ENCODE data around the gene GRIK3.
"Not testable (repeated sequence)": the region's sequence is repeated elsewhere in the genome, so short reads cannot be mapped to it uniquely, and the experiment has no call there.

Gene GRIK3

GRCh38 chr1:36776948-36777831 lies 257.1 kb downstream of the GRIK3 start:
- DNase-seq, result no peak

DNA sequence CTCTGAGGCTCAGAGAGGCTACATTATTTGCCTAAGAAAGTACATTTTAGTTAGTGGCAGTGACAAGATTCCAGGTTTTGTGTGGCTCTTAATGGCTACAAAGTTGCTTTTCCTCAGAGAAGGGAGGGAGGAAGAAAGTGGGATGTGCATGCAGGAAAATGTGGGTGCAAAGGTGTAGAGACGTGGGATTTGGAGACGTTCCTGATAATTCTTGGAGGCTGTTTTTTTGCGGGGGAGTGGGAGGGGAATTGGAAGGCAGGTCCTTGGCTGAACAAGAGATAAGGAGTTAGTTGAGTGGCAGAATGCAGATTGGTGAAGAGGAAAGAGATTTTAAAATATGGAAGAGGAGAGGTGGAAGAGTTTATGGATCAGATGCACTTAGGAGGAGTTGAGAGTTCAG lies 258.1 kb downstream of the GRIK3 start:
- no peak for DNase-seq

GRCh38 chr1:36775716-36776115 lies 258.6 kb downstream of the GRIK3 start:
- no peak for DNase-seq

DNA sequence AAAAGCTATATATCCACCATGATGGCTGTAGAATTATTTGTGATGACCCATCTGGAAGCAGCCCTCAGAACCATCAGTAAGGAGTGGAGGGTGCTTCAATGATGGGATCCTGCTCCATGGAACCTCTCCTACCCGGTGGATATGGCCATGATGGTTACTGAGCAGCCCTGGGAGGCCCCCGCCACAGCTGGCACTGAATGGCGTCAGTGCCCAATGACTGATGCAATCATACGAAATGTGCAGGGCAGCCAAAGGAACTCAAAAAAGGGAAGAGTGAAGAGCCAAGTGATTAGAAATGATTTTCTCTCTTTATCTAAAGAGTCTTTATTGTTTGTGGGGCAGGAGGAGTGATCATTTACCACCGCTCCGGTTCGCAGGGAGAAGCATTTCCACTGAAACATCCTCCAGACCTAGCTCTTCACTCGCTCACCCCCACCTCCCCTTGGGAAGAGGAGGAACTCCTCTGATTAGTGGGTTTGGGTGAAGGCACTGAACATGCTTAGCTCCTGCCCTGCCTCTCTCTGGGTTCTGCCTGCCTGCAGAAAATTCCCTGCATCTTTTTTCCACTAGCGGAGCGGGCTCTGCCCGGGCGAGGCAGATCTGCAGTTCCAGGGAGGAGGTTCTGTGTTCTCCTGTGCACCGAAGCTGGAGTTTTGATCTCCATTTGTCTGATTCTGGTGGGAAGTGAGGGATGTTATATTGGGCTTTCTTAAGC lies 260.3 kb downstream of the GRIK3 start:
- DNase-seq, result no peak

- no peak for DNase-seq
These were observed 261.4 kb downstream of the GRIK3 start for GRCh38 chr1:36772647-36773495.

DNA sequence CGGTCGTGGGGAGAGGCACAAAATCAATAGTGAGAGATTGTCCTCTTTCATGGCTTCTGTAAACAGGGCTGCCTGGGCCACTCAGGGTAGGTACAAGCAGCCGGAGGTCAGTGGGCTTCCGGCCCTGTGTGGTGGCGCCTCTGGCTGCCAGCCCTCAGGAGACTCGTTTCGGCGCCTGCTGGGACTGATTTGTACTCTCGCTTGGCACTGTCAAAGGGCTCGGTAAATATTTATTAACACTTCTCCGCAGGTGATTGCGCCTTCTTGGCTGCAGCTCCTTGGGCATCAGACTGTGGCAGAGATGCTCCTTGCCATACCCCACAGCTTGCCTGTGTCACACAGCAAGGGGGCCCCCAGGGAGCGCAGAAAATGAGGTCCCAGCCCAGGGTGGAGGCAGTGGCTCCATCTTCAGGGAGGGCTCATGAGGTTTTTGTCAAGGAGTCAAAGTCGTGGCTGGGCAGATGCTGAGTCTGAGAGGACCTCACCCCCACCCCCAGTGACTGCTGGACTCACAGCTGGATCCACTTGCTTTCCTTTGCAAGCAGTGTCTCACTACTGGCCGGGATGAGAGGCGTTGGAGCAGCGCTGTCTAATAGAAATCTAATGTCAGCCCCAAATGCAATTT lies 262.5 kb downstream of the GRIK3 start:
- no peak for DNase-seq

DNA sequence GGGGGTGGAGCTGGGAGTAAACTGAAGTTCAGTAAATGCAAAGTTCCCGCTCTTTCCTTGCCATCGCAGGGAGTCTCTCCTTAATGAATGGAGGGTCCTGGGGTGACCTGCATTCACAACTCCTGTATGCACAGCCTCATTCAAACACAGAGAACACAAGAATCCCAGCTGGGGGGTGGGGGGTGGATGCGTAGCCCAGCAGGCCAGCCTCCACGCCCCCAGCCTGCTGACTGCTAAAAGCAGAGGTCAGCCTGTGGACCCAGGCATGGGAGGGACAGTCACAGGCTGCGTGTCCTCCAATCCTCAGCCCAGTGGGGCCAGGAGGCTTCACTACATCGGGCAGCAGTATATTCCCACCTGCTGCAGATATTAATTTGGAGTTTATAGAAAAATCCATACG lies 263.1 kb downstream of the GRIK3 start:
- DNase-seq, result no peak

- DNase-seq, result no peak
These were observed 264.2 kb downstream of the GRIK3 start for GRCh38 chr1:36769886-36770830.

DNA sequence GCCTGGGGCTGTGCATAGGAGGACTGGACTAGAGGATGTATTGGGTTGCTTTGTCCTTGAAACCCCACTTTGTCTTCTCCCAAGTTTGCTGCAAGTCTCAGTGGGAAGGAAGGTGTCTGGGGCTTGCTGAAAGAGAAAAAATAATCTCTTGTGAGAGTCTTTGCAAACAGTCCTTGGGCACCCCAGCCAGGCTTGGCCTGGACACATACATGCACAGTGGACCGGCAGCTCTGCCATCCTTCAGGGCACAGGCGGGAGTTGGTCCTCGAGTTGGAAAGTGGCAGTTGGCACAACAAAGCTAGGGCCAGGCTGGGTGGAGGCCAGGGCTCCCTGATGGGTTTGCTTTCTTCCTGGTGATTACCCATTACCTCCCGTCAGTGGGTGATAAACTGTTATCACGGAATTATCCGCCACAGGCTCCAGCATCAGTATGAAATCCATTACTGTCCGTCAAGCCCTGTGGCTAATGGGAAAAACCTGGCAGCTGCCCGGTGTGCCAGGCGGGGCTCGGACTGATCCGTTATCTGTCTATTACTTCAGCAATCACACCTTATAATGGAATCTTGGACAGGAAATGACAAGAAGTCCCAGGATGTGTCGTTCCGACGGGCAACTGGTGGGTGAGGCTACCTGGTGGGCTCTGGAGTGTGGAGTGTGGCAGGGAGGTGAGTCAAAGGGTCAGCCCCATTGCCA lies 265.7 kb downstream of the GRIK3 start:
- DNase-seq, result no peak

GRCh38 chr1:36767429-36767828 lies 266.9 kb downstream of the GRIK3 start:
- not testable (repeated sequence) for DNase-seq

DNA sequence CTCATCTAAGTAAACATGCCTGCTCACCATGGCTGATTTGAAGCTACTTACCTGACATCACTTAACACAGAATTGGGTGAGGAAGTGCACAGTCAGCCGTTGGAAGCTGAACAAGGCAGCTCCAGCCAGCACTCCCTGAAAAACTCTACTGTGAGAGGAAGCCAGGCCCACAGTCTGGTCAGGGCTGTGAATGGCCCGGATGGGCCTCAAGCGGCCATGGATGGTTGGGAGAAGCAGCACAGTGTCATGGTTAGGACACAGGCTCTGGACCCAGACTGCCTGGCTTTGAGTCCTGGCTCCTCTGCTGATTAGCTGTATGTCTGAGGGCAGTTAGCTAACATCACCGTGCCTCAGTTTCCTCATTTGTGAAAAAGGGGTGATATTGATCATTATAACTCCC lies 267.8 kb downstream of the GRIK3 start:
- no peak for DNase-seq

GRCh38 chr1:36765785-36766300 lies 268.5 kb downstream of the GRIK3 start:
- no peak for DNase-seq

- no peak for DNase-seq
These were observed 269.5 kb downstream of the GRIK3 start for GRCh38 chr1:36764798-36765197.

- DNase-seq, result no peak
These were observed 270.5 kb downstream of the GRIK3 start for GRCh38 chr1:36763771-36764170.

- no peak for DNase-seq
These were observed 272.1 kb downstream of the GRIK3 start for GRCh38 chr1:36762174-36762573.

- DNase-seq, result no peak
These were observed 273.2 kb downstream of the GRIK3 start for GRCh38 chr1:36761113-36761512.

- DNase-seq, result no peak
These were observed 274.2 kb downstream of the GRIK3 start for GRCh38 chr1:36760081-36760480.

- no peak for DNase-seq
These were observed 275.0 kb downstream of the GRIK3 start for GRCh38 chr1:36759355-36759754.

DNA sequence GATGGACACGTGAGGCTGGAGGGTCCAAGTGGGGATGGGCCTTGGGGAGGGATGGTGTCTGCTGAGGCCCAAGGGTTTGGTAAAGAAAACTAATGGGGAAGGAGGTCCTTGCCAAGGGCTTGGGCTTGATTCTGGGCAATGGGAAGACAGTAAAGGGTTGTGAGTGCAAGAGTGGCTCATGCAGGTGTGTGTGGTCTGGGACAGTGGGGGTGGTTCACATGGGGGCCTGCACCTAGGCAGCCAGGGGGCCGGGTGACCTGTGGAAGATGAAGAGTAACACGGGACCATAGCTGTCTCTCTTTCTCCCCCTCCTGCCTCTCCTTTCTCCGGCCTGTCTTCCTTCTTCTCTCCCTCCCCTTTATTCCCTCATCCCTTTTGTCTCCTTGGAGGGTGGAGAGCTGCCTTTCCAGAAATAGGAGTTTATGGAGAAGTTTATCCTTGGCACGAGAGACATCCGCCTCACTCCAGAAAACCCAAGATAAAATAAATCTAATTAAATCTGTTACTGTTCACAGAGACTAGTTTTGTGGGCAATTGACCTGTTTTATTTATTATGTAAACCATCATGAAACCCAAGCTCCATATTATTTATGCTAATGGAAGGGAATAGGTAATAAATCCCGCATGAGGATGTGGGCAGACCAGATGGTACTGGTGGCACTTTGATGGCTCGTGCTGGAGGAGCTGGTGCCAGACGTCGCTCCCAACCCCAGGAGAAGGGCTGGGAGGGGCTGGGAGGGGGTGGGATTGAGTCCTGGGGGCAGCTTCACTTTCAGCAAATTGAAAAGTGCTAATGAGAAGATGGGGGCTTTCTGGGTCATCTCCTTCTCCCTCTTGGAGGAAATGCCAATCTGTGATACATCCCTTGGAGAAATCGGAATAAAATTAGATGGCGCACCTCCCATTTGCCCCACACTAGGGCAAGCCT lies 278.7 kb downstream of the GRIK3 start:
- DNase-seq, result no peak

- DNase-seq, result no peak
These were observed 279.9 kb downstream of the GRIK3 start for GRCh38 chr1:36754366-36754765.

Measured in stimulated activated CD4-positive, alpha-beta T cell treated with anti-CD3 and anti-CD28 coated beads, Interleukin-2, amount 100 ng/mL, for 48 hours (primary cell).